Measurements from ENCODE around the gene MIPOL1. TPM values are rescaled to one million over a fixed set of nuclear protein-coding genes. Genes with fewer than 3 reads are reported as not detected.

MIPOL1 gene
- total RNA-seq, 3 donors from 2014 or later: 12.2 to 48.8 (median 36.1) TPM

- peaks cover 0 to 8% of the 10 kb centered on the region in 2 donors for H3K4me1 ChIP-seq
- H3K9me3 ChIP-seq: no peaks in the 10 kb centered on the region
- intact Hi-C loops (cut with DNase I; ENCODE audit: low total_unique reads): no loop called here
- no peak for DNase-seq (ENCODE audit: low spot score in 2 of 2)
- TF ChIP-seq, protein P1, sequence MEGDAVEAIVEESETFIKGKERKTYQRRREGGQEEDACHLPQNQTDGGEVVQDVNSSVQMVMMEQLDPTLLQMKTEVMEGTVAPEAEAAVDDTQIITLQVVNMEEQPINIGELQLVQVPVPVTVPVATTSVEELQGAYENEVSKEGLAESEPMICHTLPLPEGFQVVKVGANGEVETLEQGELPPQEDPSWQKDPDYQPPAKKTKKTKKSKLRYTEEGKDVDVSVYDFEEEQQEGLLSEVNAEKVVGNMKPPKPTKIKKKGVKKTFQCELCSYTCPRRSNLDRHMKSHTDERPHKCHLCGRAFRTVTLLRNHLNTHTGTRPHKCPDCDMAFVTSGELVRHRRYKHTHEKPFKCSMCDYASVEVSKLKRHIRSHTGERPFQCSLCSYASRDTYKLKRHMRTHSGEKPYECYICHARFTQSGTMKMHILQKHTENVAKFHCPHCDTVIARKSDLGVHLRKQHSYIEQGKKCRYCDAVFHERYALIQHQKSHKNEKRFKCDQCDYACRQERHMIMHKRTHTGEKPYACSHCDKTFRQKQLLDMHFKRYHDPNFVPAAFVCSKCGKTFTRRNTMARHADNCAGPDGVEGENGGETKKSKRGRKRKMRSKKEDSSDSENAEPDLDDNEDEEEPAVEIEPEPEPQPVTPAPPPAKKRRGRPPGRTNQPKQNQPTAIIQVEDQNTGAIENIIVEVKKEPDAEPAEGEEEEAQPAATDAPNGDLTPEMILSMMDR (IDR thresholded peaks at IDR 0.05): no peak
- TF ChIP-seq POLR2A (IDR thresholded peaks at IDR 0.05) (no peak), POLR2AphosphoS5 (IDR thresholded peaks at IDR 0.05) (no peak)
- H3K36me3 ChIP-seq: no peaks in the 10 kb centered on the region
- peak overlapping the region; percentile 75 to 84 for H3K27ac ChIP-seq
- peaks cover 12 to 97% of the 10 kb centered on the region in 2 donors for H3K27me3 ChIP-seq
- peak overlapping the region in 2 of 3 donors; percentile 27 to 80 for H3K4me3 ChIP-seq
These were observed 390.3 kb downstream of the MIPOL1 start for GRCh38 chr14:37587881-37588666.

DNA sequence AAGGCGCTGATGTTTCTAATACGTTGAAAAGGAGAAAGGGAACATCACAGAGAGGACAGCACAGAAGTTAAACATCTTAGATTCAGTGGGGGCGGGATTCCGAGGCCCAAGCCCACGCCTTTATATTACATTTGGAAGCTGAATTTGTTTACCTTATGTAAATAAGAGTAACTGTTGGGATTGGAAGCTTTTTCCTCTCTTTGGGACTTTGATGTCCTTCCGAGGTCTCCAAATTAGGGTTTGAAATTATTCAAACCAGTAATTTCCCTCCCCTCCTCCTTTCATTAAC, 390.9 kb downstream of the MIPOL1 start:
- no peaks in the 10 kb centered on the region for H3K9me3 ChIP-seq
- intact Hi-C loops (cut with DNase I; ENCODE audit: low total_unique reads): no loop called here

DNA sequence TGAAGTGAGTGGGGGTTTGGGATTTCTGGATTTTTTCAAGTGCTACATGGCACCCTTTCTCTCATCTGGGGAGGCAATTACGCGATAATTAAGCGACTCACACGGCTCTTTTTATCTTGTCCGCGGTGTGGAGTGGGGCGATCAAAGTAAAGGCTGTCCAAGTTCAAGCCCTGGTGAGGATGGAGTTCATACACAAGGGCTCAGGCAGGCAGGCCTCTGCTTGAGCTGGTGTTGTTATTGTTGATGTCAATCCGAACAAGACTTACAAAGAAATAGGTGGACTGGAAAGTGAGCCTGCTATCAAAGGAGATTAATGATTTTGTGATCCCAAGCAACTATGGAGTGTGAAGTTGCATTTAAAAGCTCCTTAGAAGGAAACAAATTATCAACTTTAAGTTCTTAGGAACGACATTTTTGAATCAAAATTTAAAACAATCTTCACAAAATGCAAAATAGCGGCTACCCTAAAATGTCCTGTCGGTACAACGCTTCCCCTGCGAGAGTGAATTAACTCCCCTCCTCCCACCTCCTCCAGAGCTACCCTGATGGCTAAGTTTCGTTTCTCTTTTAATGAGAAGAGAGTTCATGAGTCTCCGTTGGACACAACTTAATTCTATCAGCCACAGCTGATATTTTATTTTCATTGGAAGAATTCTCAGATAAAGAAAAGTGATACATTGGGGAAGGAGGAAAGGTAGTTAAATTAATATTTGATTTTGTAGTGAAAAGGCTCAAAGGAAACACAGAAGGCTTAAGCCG, 391.4 kb downstream of the MIPOL1 start:
- peak overlapping the region; percentile 75 to 84 for H3K27ac ChIP-seq
- H3K36me3 ChIP-seq: no peaks in the 10 kb centered on the region

More for the DNA sequence above, 390.9 kb downstream of the MIPOL1 start:
- no peaks in the 10 kb centered on the region for H3K36me3 ChIP-seq
- peak overlapping the region in 2 of 3 donors; percentile 27 to 80 for H3K4me3 ChIP-seq
- H3K27ac ChIP-seq: peak overlapping the region; percentile 75 to 84
- H3K27me3 ChIP-seq: peaks cover 12 to 98% of the 10 kb centered on the region in 2 donors
- peaks cover 0 to 8% of the 10 kb centered on the region in 2 donors for H3K4me1 ChIP-seq
- no peak for DNase-seq (ENCODE audit: low spot score in 2 of 2)
- no peak for TF ChIP-seq POLR2AphosphoS5 (IDR thresholded peaks at IDR 0.05)
- TF ChIP-seq, protein P1 (IDR thresholded peaks at IDR 0.05): no peak
- TF ChIP-seq POLR2A (IDR thresholded peaks at IDR 0.05): no peak

GRCh38 chr14:37589715-37590427, 392.1 kb downstream of the MIPOL1 start:
- DNase-seq (ENCODE audit: low spot score in 2 of 2): no peak
- no peaks in the 10 kb centered on the region for H3K36me3 ChIP-seq
- H3K27me3 ChIP-seq: peaks cover 12 to 97% of the 10 kb centered on the region in 2 donors
- intact Hi-C loops (cut with DNase I; ENCODE audit: low total_unique reads): no loop called here
- H3K27ac ChIP-seq: peak overlapping the region; percentile 82 to 84
- H3K4me1 ChIP-seq: peaks cover 0 to under 1% of the 10 kb centered on the region in 2 donors
- H3K4me3 ChIP-seq: peak overlapping the region in 2 of 3 donors; percentile 55 to 80
- TF ChIP-seq POLR2A (IDR thresholded peaks at IDR 0.05): no peak
- no peak for TF ChIP-seq POLR2AphosphoS5 (IDR thresholded peaks at IDR 0.05)
- TF ChIP-seq, protein P1 (IDR thresholded peaks at IDR 0.05): no peak
- no peaks in the 10 kb centered on the region for H3K9me3 ChIP-seq

More for the DNA sequence above, 391.4 kb downstream of the MIPOL1 start:
- TF ChIP-seq, protein P1 (IDR thresholded peaks at IDR 0.05): no peak
- no peak for TF ChIP-seq POLR2AphosphoS5 (IDR thresholded peaks at IDR 0.05)
- no peak for TF ChIP-seq POLR2A (IDR thresholded peaks at IDR 0.05)
- no peak for DNase-seq (ENCODE audit: low spot score in 2 of 2)
- peaks cover 0 to 8% of the 10 kb centered on the region in 2 donors for H3K4me1 ChIP-seq
- H3K4me3 ChIP-seq: peak overlapping the region in 2 of 3 donors; percentile 22 to 80
- peaks cover 12 to 98% of the 10 kb centered on the region in 2 donors for H3K27me3 ChIP-seq
- no peaks in the 10 kb centered on the region for H3K9me3 ChIP-seq
- intact Hi-C loops (cut with DNase I; ENCODE audit: low total_unique reads): no loop called here

All from breast epithelium (tissue), 4 donors.